HepG2 (cell line): ENCODE results near the gene KCNH8. TPM values are rescaled to one million over a fixed set of nuclear protein-coding genes. Genes with fewer than 3 reads are reported as not detected.

Source experiments
- ATAC-seq: fragments of 200-7000 bp; cut with Tn5 transposase; 3 replicates; pipeline ENCODE4 v1.9.1; 2020; ENCODE audit warnings: mild to moderate bottlenecking, moderate library complexity
- BruUV-seq: library from RNA; stranded (reverse); fragments of 400-500 nt; replicated peaks from 2 replicates; lab custom pipeline; 2021; lab: Mats Ljungman, UMichigan
- CTCF ChIA-PET: fragments of 300-600 bp; formaldehyde crosslinking; extraction: SDS; loops from one replicate; lab custom pipeline; 2021; ENCODE audit warnings: low total read pairs, inconsistent platforms, low intra/inter-chr PET ratio; lab: Yijun Ruan, JAX
- POLR2A ChIA-PET: fragments of 350-600 bp; sonication (Branson Sonifier 250); formaldehyde crosslinking; loops from one replicate; lab custom pipeline; 2020; ENCODE audit warnings: antibody characterized with exemption, inconsistent platforms; lab: Yijun Ruan, JAX
- DNase-seq: peaks from one replicate; pipeline ENCODE4 v3.0.0-alpha.2; 2015; ENCODE audit warnings: low spot score
- FAIRE-seq: peaks from 3 replicates; lab custom pipeline; 2011; peaks lifted over from hg19 to GRCh38; lab: Jason Lieb, UNC
- H2AFZ ChIP-seq: one replicate; pipeline ENCODE4 v1.6.1; 2011; ENCODE audit warnings: low read length, inconsistent platforms
- H3K27ac ChIP-seq: fragments of 300-600 bp; 3 replicates; pipeline ENCODE4 v1.8.0; 2011; ENCODE audit warnings: mixed run types, mild to moderate bottlenecking, mixed read lengths, low read length, inconsistent platforms; ENCODE audit not compliant: insufficient read depth; ENCODE audit errors: extremely low read length
- H3K27me3 ChIP-seq, 2 experiments: fragments of 200-600 bp in 1 of 2; 2 replicates in 1 of 2; 3 replicates in 1 of 2; pipeline versions ENCODE4 v1.6.0 to v1.8.0; 2011; ENCODE audit warnings: low read length in 2 of 2, mild to moderate bottlenecking in 2 of 2, moderate library complexity in 2 of 2, inconsistent platforms in 1 of 2; ENCODE audit not compliant: insufficient read depth in 2 of 2, control insufficient read depth in 1 of 2
- H3K36me3 ChIP-seq, 2 experiments: fragments of 200-600 bp in 1 of 2; replicated peaks in 1 of 2; 2 replicates in 1 of 2; 3 replicates in 1 of 2; pipeline versions ENCODE4 v1.5.1 to v1.8.0; 2011; ENCODE audit warnings: low read length in 2 of 2, inconsistent platforms in 1 of 2; ENCODE audit not compliant: insufficient read depth in 2 of 2, control insufficient read depth in 1 of 2
- H3K4me1 ChIP-seq: 2 replicates; pipeline ENCODE4 v1.5.1; 2012; ENCODE audit warnings: low read length, inconsistent platforms; ENCODE audit not compliant: insufficient read depth
- H3K4me2 ChIP-seq: 2 replicates; pipeline ENCODE4 v1.6.0; 2011; ENCODE audit warnings: low read depth, low read length, inconsistent platforms
- H3K4me3 ChIP-seq, 3 experiments: fragments of 200-600 bp in 1 of 3; sonication (generic), shearing (Covaris generic) in 1 of 3; replicated peaks in 1 of 3; 2 replicates each; pipeline ENCODE4 v1.5.1; 2011 to 2016; ENCODE audit warnings: low read length in 3 of 3, inconsistent platforms in 2 of 3, low read depth in 2 of 3, mild to moderate bottlenecking in 2 of 3, control low read depth in 1 of 3, mixed read lengths in 1 of 3; ENCODE audit not compliant: insufficient read depth in 1 of 3
- H3K79me2 ChIP-seq: one replicate; pipeline ENCODE4 v1.6.1; 2011; ENCODE audit warnings: low read length, inconsistent platforms; ENCODE audit not compliant: insufficient read depth
- H3K9ac ChIP-seq: 2 replicates; pipeline ENCODE4 v1.6.0; 2011; ENCODE audit warnings: mild to moderate bottlenecking, low read depth, low read length, inconsistent platforms; ENCODE audit not compliant: insufficient read depth
- H3K9me3 ChIP-seq: 2 replicates; pipeline ENCODE4 v1.5.1; 2012; ENCODE audit warnings: mild to moderate bottlenecking, low read length
- H4K20me1 ChIP-seq: 2 replicates; pipeline ENCODE4 v1.6.0; 2011; ENCODE audit warnings: inconsistent platforms, mild to moderate bottlenecking, low read length, moderate library complexity; ENCODE audit not compliant: insufficient read depth
- FOXO1 ChIP-seq: sonication (generic); formaldehyde crosslinking; IDR thresholded peaks from 2 replicates; pipeline ENCODE4 v1.4.0; 2020; ENCODE audit warnings: missing genetic modification reagents
- KDM1A ChIP-seq: IDR thresholded peaks from 2 replicates; pipeline ENCODE4 v1.6.1; 2016; ENCODE audit warnings: missing compliant biosample characterization
- KDM5A ChIP-seq: fragments of 200-600 bp; sonication (generic); IDR thresholded peaks from 2 replicates; pipeline ENCODE4 v1.7.0; 2018; ENCODE audit warnings: antibody characterized with exemption, mild to moderate bottlenecking, low read length, borderline replicate concordance
- MBNL3 ChIP-seq: fragments of 250-450 bp; sonication (Bioruptor Pico); conservative IDR thresholded peaks from 2 replicates; pipeline ENCODE4 v1.8.0; 2022; ENCODE audit warnings: mild to moderate bottlenecking, inconsistent platforms
- NFYC ChIP-seq: IDR thresholded peaks from 2 replicates; pipeline ENCODE4 v1.6.1; 2016; ENCODE audit warnings: missing genetic modification reagents, missing compliant biosample characterization
- NR2C2 ChIP-seq: sonication (generic); formaldehyde crosslinking; IDR thresholded peaks from 2 replicates; pipeline ENCODE4 v1.4.0; 2020; ENCODE audit warnings: missing genetic modification reagents, mild to moderate bottlenecking, moderate library complexity, borderline replicate concordance
- POLR2G ChIP-seq: fragments of 200-400 bp; formaldehyde crosslinking; IDR thresholded peaks from 2 replicates; pipeline ENCODE4 v1.6.1; 2018; ENCODE audit warnings: mild to moderate bottlenecking, low read depth, low read length, moderate library complexity
- PPARG ChIP-seq: conservative IDR thresholded peaks from 2 replicates; pipeline ENCODE4 v1.6.1; 2016; ENCODE audit warnings: missing biosample characterization, missing genetic modification reagents
- RAD21 ChIP-seq: fragments of 450-650 bp; formaldehyde crosslinking; IDR thresholded peaks from 2 replicates; pipeline ENCODE4 v1.5.0; 2020; ENCODE audit warnings: mild to moderate bottlenecking
- SATB2 ChIP-seq: sonication (generic); formaldehyde crosslinking; IDR thresholded peaks from 2 replicates; pipeline ENCODE4 v1.5.0; 2020; ENCODE audit warnings: missing genetic modification reagents
- WIZ ChIP-seq: sonication (generic); formaldehyde crosslinking; IDR thresholded peaks from 2 replicates; pipeline ENCODE4 v1.5.1; 2020; ENCODE audit warnings: mild to moderate bottlenecking, missing genetic modification reagents
- ZC3H13 ChIP-seq: sonication (generic); formaldehyde crosslinking; IDR thresholded peaks from 2 replicates; pipeline ENCODE4 v1.8.1; 2023; ENCODE audit warnings: mild to moderate bottlenecking, missing genetic modification reagents, moderate library complexity
- ZNF33A ChIP-seq: sonication (generic); formaldehyde crosslinking; IDR thresholded peaks from 2 replicates; pipeline ENCODE4 v1.5.1; 2020; ENCODE audit warnings: missing genetic modification reagents, mild to moderate bottlenecking, moderate library complexity, borderline replicate concordance
- ZNF446 ChIP-seq: sonication (generic); formaldehyde crosslinking; IDR thresholded peaks from 2 replicates; pipeline ENCODE4 v1.5.0; 2020; ENCODE audit warnings: mild to moderate bottlenecking, missing genetic modification reagents
- ZNF510 ChIP-seq: sonication (generic); formaldehyde crosslinking; IDR thresholded peaks from 2 replicates; pipeline ENCODE4 v1.4.0; 2020; ENCODE audit warnings: low read depth, mild to moderate bottlenecking, missing genetic modification reagents
- ZNF670 ChIP-seq: sonication (generic); formaldehyde crosslinking; IDR thresholded peaks from 2 replicates; pipeline ENCODE4 v1.8.0; 2022; ENCODE audit warnings: mild to moderate bottlenecking, missing genetic modification reagents, borderline replicate concordance
- ZNF761 ChIP-seq: sonication (generic); formaldehyde crosslinking; conservative IDR thresholded peaks from 2 replicates; pipeline ENCODE4 v1.4.0; 2020; ENCODE audit warnings: mild to moderate bottlenecking, missing genetic modification reagents
- WGBS: methylation state at CpG from one replicate; pipeline ENCODE4 v1.1.6; 2017; ENCODE audit warnings: low lambda C conversion rate; 5-methylcytosine and 5-hydroxymethylcytosine counted together
- in situ Hi-C: cut with HindIII; loops from 2 replicates; pipeline ENCODE4 v1.10.0; 2017; ENCODE audit warnings: low pct_unique_long_range_greater_than_20kb; ENCODE audit not compliant: extremely low pct_ligation_motif_present
- intact Hi-C: fragments of 100-400 bp; cut with micrococcal nuclease; formaldehyde crosslinking; loops from one replicate; pipeline ENCODE4 v1.10.0; 2022; ENCODE audit not compliant: unreplicated experiment
- polyA plus RNA-seq, 8 experiments: library from polyadenylated mRNA; depleted of rRNA in 3 of 8; stranded (reverse) in 7 of 8; unstranded in 1 of 8; fragments of >200 nt; fragmentation: Illumina TruSeq in 4 of 8; extraction: Trizol in 4 of 8; gene quantifications; 2 replicates each; pipeline versions ENCODE4 v1.2.1 to v1.2.3, GENCODE V29; 2011 to 2016; ENCODE audit warnings: low read depth in 4 of 8, missing spikeins in 1 of 8, mixed read lengths in 1 of 8; ENCODE audit not compliant: insufficient read depth in 1 of 8
- total RNA-seq, 5 experiments: library from RNA; depleted of rRNA; stranded (reverse); fragments of >200 nt; fragmentation: Illumina TruSeq; extraction: Trizol; gene quantifications; 2 replicates each; pipeline ENCODE4 v1.2.3, GENCODE V29; 2016; ENCODE audit warnings: low read depth in 1 of 5
- TF ChIP-seq, protein P1 (sequence below): sonication (generic); formaldehyde crosslinking; IDR thresholded peaks from 2 replicates; pipeline ENCODE4 v1.5.1; 2020; ENCODE audit warnings: missing genetic modification reagents, mild to moderate bottlenecking, borderline replicate concordance

KCNH8 gene
- total and polyA plus RNA-seq, 2 of the 13 experiments (the other 11 are each of a cell fraction or from before 2014, with no cell fraction given), result 0.04 TPM; not detected in 1

DNA sequence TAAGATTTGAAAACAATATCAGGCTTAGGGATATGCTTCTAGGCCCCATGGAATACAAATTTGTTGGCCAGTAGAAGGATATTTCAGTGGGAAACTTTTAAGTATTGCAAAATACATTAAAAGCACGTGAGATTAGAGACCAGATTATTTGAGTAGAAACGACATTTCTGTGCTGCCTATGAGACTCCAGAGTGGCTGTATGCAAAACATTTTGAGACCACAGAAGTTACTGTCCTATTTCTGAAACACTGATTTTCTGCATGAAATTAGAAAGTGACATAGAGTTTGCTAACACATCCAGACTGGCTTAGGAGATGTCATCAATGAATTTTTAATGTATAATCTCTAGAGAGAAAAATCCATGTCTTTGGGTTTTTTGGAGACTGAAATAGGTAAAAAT lies 99.8 kb downstream of the KCNH8 start (continued):
- no peak for TF ChIP-seq ZNF33A (CRISPR knock-in tag)

DNA sequence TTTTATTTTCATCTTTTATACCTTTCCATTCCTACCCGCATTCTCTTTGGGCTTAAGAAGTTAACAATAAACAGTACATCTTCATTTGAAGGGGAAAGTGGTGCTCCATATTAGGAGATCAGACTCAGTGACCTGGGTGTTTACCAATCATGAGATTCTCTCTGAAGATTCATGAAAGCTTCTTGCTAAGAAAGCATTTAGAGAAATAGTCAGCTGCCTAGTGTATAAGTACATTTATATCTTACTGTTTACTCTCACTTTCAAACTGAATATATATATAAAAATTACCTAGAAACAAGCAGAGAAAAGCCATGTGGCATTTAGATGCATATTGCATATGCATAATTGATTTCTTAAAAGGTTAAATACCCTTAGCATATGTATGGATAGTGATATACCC lies 100.5 kb downstream of the KCNH8 start:
- CTCF ChIA-PET, result no interaction called here
- 0% methylated on average over 1 of the region's 1 CpG for WGBS

More for the DNA sequence above, 100.5 kb downstream of the KCNH8 start:
- Histone ChIP-seq H3K79me2 (no peaks in the 10 kb centered on the region), H3K4me2 (no peak overlapping the region), H3K27ac (no peak overlapping the region), H2AFZ (no peak overlapping the region), H3K9me3 (no peaks in the 10 kb centered on the region), H3K4me3 (no peak overlapping the region), H3K36me3 (no peaks in the 10 kb centered on the region), H4K20me1 (no peaks in the 10 kb centered on the region), H3K27me3 (no peaks in the 10 kb centered on the region), H3K4me1 (no peaks in the 10 kb centered on the region), H3K9ac (no peak overlapping the region)
- intact Hi-C loops, result no loop called here
- no TSS peak for BruUV-seq
- in situ Hi-C loops, result no loop called here
- FAIRE-seq (no peak), ATAC-seq (no peak), DNase-seq (no peak)
- no peak for TF ChIP-seq ZNF670
- TF ChIP-seq RAD21, result no peak
- TF ChIP-seq, protein P1, sequence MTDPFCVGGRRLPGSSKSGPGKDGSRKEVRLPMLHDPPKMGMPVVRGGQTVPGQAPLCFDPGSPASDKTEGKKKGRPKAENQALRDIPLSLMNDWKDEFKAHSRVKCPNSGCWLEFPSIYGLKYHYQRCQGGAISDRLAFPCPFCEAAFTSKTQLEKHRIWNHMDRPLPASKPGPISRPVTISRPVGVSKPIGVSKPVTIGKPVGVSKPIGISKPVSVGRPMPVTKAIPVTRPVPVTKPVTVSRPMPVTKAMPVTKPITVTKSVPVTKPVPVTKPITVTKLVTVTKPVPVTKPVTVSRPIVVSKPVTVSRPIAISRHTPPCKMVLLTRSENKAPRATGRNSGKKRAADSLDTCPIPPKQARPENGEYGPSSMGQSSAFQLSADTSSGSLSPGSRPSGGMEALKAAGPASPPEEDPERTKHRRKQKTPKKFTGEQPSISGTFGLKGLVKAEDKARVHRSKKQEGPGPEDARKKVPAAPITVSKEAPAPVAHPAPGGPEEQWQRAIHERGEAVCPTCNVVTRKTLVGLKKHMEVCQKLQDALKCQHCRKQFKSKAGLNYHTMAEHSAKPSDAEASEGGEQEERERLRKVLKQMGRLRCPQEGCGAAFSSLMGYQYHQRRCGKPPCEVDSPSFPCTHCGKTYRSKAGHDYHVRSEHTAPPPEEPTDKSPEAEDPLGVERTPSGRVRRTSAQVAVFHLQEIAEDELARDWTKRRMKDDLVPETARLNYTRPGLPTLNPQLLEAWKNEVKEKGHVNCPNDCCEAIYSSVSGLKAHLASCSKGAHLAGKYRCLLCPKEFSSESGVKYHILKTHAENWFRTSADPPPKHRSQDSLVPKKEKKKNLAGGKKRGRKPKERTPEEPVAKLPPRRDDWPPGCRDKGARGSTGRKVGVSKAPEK, result no peak
- no peak for TF ChIP-seq POLR2G
- no peak for TF ChIP-seq MBNL3
- no peak for TF ChIP-seq NR2C2 (CRISPR knock-in tag)
- no peak for TF ChIP-seq WIZ
- no peak for TF ChIP-seq KDM1A (CRISPR knock-in tag)
- no peak for TF ChIP-seq KDM5A
- no peak for TF ChIP-seq FOXO1 (CRISPR knock-in tag)
- TF ChIP-seq NFYC, result no peak
- TF ChIP-seq ZNF446 (CRISPR knock-in tag), result no peak
- TF ChIP-seq SATB2 (CRISPR knock-in tag), result no peak
- no peak for TF ChIP-seq ZNF510
- TF ChIP-seq PPARG, result no peak
- TF ChIP-seq ZC3H13 (CRISPR knock-in tag), result no peak
- no peak for TF ChIP-seq ZNF761 (CRISPR knock-in tag)
- POLR2A ChIA-PET, result no interaction called here
